ENCODE results near the gene UBAC1. TPM values are rescaled to one million over a fixed set of nuclear protein-coding genes. Genes with fewer than 3 reads are reported as not detected.

The UBAC1 gene
- total and polyA plus RNA-seq, 9 of the 15 experiments (the other 6 are each of a cell fraction or from before 2014, with no cell fraction given), result 94.0 to 399 (median 228) TPM

- DNase-seq (ENCODE audit: extremely low read depth in 1 of 4, low spot score in 3 of 4) (no peak), FAIRE-seq (no peak), ATAC-seq (no peak)
- no peaks in the 10 kb centered on the region for H3K36me3 ChIP-seq (ENCODE audit: control insufficient read depth, insufficient read depth, low read length)
- no peaks in the 10 kb centered on the region for H4K20me1 ChIP-seq (replicated peaks; ENCODE audit: control insufficient read depth, insufficient read depth, low read length)
- H3K79me2 ChIP-seq (ENCODE audit: control insufficient read depth, insufficient read depth, low read length), result no peaks in the 10 kb centered on the region
- no peak for TF ChIP-seq ZBTB43 (CRISPR knock-in tag; IDR thresholded peaks at IDR 0.05)
- no peak for TF ChIP-seq ZKSCAN1 (IDR thresholded peaks at IDR 0.05; ENCODE audit: low read depth, low read length)
- TF ChIP-seq ZFP36 (IDR thresholded peaks at IDR 0.05; ENCODE audit: low read depth, low read length, partially characterized antibody), result no peak
- TF ChIP-seq MNT (conservative IDR thresholded peaks at IDR 0.05), result no peak
- no peak for TF ChIP-seq ATF3 (IDR thresholded peaks at IDR 0.05)
- TF ChIP-seq ATF3 (CRISPR knock-in tag; conservative IDR thresholded peaks at IDR 0.05), result no peak
- no peak for TF ChIP-seq THRAP3 (IDR thresholded peaks at IDR 0.05; ENCODE audit: borderline replicate concordance)
- no peak for TF ChIP-seq ZNF592 (IDR thresholded peaks at IDR 0.05)
- no peak overlapping the region for H2AFZ ChIP-seq (ENCODE audit: low read depth, low read length)
- no peak overlapping the region for H3K27ac ChIP-seq (ENCODE audit: extremely low read depth, low read depth, low read length)
- 71% methylated on average over 15 of the region's 17 CpGs for WGBS (ENCODE audit: insufficient coverage, low coverage, missing lambda C conversion rate)
- H3K27me3 ChIP-seq (ENCODE audit: control insufficient read depth in 2 of 2, insufficient read depth in 2 of 2, low read length in 2 of 2), result no peaks in the 10 kb centered on the region
- POLR2A ChIA-PET, result interaction anchor here (0.6 kb wide), 1 partner anchor 18 kb away, joined by 4 read pairs; no protein-coding TSS in a partner anchor
- no peaks in the 10 kb centered on the region for H3K9me1 ChIP-seq (ENCODE audit: control insufficient read depth, insufficient read depth, low read length)
- CTCF ChIA-PET (ENCODE audit: low intra/inter-chr PET ratio), result no interaction called here
- no peak overlapping the region for H3K9ac ChIP-seq (ENCODE audit: insufficient read depth in 1 of 2, low read depth in 2 of 2, low read length in 2 of 2)
- H3K9me3 ChIP-seq (replicated peaks; ENCODE audit: control insufficient read depth, insufficient read depth, low read depth, low read length), result no peaks in the 10 kb centered on the region
- no TSS peak for BruUV-seq (replicated peaks)
- peaks cover 41 to 91% of the 10 kb centered on the region in 2 experiments for H3K4me1 ChIP-seq (replicated peaks in 1 of 2; ENCODE audit: control insufficient read depth in 2 of 2, insufficient read depth in 2 of 2, low read length in 2 of 2)
- no peak overlapping the region for H3K4me2 ChIP-seq (ENCODE audit: insufficient read depth, low read length)
- H3K4me3 ChIP-seq, result no peak overlapping the region
- intact Hi-C loops (cut with micrococcal nuclease) (no loop called here), in situ Hi-C loops (cut with MboI) (no loop called here)
Measured at GRCh38 chr9:135988493-135988892, 27.3 kb upstream of the UBAC1 start.
